SH-SY5Y (cell line): Measurements from ENCODE around the gene PITPNC1.

Experiments
- GATA2 ChIP-seq: IDR thresholded peaks from 2 replicates; pipeline ENCODE4 v1.6.1; 2011; ENCODE audit warnings: mild to moderate bottlenecking, low read depth, low read length
- GATA3 ChIP-seq: IDR thresholded peaks from 2 replicates; pipeline ENCODE4 v1.6.1; 2011; ENCODE audit warnings: low read depth, mild to moderate bottlenecking, low read length, moderate library complexity

GRCh38 chr17:67649891-67650290 is 272.8 kb downstream of the PITPNC1 start:
- no peak for TF ChIP-seq GATA2
- no peak for TF ChIP-seq GATA3
